Astrocyte (in vitro differentiated cells and primary cell): ENCODE data around the gene PKP4.

Source experiments
- EZH2 ChIP-seq: IDR thresholded peaks from 2 replicates; pipeline ENCODE4 v1.6.1; 2012; ENCODE audit warnings: mild to moderate bottlenecking, low read length, inconsistent platforms; ENCODE audit not compliant: insufficient read depth
- TF ChIP-seq, protein P1 (sequence below): IDR thresholded peaks from 2 replicates; pipeline ENCODE4 v1.5.1; 2011; ENCODE audit warnings: low read depth, mild to moderate bottlenecking, inconsistent platforms, low read length, moderate library complexity; ENCODE audit not compliant: insufficient read depth

DNA sequence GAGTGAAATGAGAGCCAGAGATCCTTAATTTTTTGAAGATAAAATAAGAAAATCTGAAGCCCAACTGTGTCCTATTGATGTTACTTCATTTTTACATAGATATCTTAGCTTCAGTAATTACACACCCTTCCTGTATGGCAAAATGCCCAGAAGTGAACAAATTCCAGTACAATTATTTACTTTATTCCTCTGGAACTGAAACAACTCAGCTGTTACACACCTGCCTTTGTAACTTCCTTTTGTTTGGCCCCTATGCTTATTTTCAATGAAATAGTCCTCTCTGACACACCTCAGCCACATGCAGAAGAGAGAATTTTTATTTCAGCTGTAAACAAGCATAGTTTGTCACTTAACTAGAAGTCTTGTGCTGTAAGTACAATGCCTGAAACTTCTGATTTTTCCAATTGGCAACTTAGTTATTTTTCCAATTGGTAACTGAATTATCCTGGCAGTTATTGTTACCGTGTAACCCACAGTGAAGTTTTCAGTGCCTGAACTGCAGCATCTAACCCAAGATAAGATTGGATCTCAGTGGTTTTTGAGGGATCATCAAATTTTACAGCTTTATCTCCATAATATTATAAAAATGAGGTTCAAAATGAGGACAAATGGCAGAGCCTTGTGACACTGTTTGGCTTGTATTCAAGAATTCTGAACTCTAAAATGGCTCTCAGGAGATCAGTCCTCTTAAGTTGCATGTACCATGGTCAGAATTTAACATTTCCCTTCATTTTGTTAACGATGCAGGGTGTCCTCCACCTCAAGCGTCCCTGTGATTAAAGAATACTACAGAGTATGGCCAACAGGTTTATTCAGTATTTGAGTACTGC lies 82.6 kb downstream of the PKP4 start:
- TF ChIP-seq, protein P1, sequence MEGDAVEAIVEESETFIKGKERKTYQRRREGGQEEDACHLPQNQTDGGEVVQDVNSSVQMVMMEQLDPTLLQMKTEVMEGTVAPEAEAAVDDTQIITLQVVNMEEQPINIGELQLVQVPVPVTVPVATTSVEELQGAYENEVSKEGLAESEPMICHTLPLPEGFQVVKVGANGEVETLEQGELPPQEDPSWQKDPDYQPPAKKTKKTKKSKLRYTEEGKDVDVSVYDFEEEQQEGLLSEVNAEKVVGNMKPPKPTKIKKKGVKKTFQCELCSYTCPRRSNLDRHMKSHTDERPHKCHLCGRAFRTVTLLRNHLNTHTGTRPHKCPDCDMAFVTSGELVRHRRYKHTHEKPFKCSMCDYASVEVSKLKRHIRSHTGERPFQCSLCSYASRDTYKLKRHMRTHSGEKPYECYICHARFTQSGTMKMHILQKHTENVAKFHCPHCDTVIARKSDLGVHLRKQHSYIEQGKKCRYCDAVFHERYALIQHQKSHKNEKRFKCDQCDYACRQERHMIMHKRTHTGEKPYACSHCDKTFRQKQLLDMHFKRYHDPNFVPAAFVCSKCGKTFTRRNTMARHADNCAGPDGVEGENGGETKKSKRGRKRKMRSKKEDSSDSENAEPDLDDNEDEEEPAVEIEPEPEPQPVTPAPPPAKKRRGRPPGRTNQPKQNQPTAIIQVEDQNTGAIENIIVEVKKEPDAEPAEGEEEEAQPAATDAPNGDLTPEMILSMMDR, result no peak
- no peak for TF ChIP-seq EZH2
